Peyer's patch (tissue), 4 donors: ENCODE data around the gene ALOX5.

Experiments used
- CTCF ChIP-seq, 6 experiments: fragments of 450-650 bp in 4 of 6; fragments of 200-600 bp in 2 of 6; sonication (generic) in 1 of 6; IDR thresholded peaks; one replicate each; pipeline ENCODE4 v1.5.1; 2017 to 2019; ENCODE audit warnings: antibody characterized with exemption in 6 of 6, mild to moderate bottlenecking in 3 of 6, moderate library complexity in 1 of 6
- POLR2A ChIP-seq, 2 donors: fragments of 450-650 bp; IDR thresholded peaks; one replicate each; pipeline ENCODE4 v1.5.1; 2017; ENCODE audit warnings: antibody characterized with exemption in 2 of 2, mild to moderate bottlenecking in 2 of 2, moderate library complexity in 2 of 2

GRCh38 chr10:45409782-45410181 is 35.8 kb downstream of the ALOX5 start:
- TF ChIP-seq CTCF (IDR thresholded peaks at IDR 0.05) (no peak), POLR2A (IDR thresholded peaks at IDR 0.05) (no peak)
